HG03439 (cell line): ENCODE results near the gene TMEM120A.
"Not testable (repeated sequence)": the region's sequence is repeated elsewhere in the genome, so short reads cannot be mapped to it uniquely, and the experiment has no call there.

Experiments
- ATAC-seq: cut with Tn5 transposase; IDR thresholded peaks from one replicate; pipeline ENCODE4 v1.9.1; 2021; ENCODE audit warnings: mild to moderate bottlenecking, moderate library complexity; ENCODE audit not compliant: unreplicated experiment

The TMEM120A gene

GRCh38 chr7:75994388-75995051 lies at the start of gene TMEM120A:
TMEM120A (minus strand) TSS chr7:75994595; CDS start chr7:75994570, 25 bp downstream.
- ATAC-seq = peak; percentile 88

- no peak for ATAC-seq
These were observed 45.7 kb upstream of the TMEM120A start for GRCh38 chr7:76040126-76040525.

GRCh38 chr7:76037310-76037709 lies 42.9 kb upstream of the TMEM120A start:
- ATAC-seq = no peak

- no peak for ATAC-seq
These were observed 37.6 kb upstream of the TMEM120A start for GRCh38 chr7:76031964-76032363.

- not testable (repeated sequence) for ATAC-seq
These were observed 35.3 kb upstream of the TMEM120A start for GRCh38 chr7:76029682-76030081.

GRCh38 chr7:76023002-76023401 lies 28.6 kb upstream of the TMEM120A start:
- no peak for ATAC-seq

- ATAC-seq = no peak
These were observed 27.8 kb upstream of the TMEM120A start for GRCh38 chr7:76022026-76022780.

- no peak for ATAC-seq
These were observed 25.8 kb upstream of the TMEM120A start for GRCh38 chr7:76020031-76020714.

GRCh38 chr7:76018520-76018919 lies 24.1 kb upstream of the TMEM120A start:
- not testable (repeated sequence) for ATAC-seq

GRCh38 chr7:76016191-76016947 lies 22.0 kb upstream of the TMEM120A start:
- no peak for ATAC-seq

GRCh38 chr7:76011442-76011861 lies 17.1 kb upstream of the TMEM120A start:
- no peak for ATAC-seq

- ATAC-seq = no peak
These were observed 15.5 kb upstream of the TMEM120A start for GRCh38 chr7:76009672-76010600.

- ATAC-seq = no peak
These were observed 13.8 kb upstream of the TMEM120A start for GRCh38 chr7:76008156-76008687.

GRCh38 chr7:76005004-76005403 lies 10.6 kb upstream of the TMEM120A start:
- not testable (repeated sequence) for ATAC-seq

- no peak for ATAC-seq
These were observed 9.0 kb upstream of the TMEM120A start for GRCh38 chr7:76003351-76003750.

GRCh38 chr7:76002822-76003221 lies 8.4 kb upstream of the TMEM120A start:
- no peak for ATAC-seq

- ATAC-seq = no peak
These were observed 7.7 kb upstream of the TMEM120A start for GRCh38 chr7:76002139-76002538.

GRCh38 chr7:76000566-76000965 lies 6.2 kb upstream of the TMEM120A start:
- ATAC-seq = no peak

GRCh38 chr7:75998038-75998437 lies 3.6 kb upstream of the TMEM120A start:
- no peak for ATAC-seq

- no peak for ATAC-seq
These were observed 2.1 kb upstream of the TMEM120A start for GRCh38 chr7:75996476-75996875.
